Stimulated activated CD8-positive, alpha-beta memory T cell treated with anti-CD3 and anti-CD28 coated beads, Interleukin-7, amount 100 ng/mL, for 48 hours (primary cell): ENCODE results near the gene HSPA4.
"Not testable (repeated sequence)": the region's sequence is repeated elsewhere in the genome, so short reads cannot be mapped to it uniquely, and the experiment has no call there.

ENCODE experiments used
- DNase-seq, 2 donors: peaks; one replicate each; pipeline ENCODE4 v3.0.0-alpha.2; 2020; ENCODE audit warnings: low read depth in 1 of 2; ENCODE audit errors: extremely low read depth in 1 of 2

HSPA4 gene

GRCh38 chr5:133121611-133122150, 69.9 kb downstream of the HSPA4 start:
- no peak for DNase-seq

GRCh38 chr5:133122711-133123110, 70.9 kb downstream of the HSPA4 start:
- DNase-seq: no peak

DNA sequence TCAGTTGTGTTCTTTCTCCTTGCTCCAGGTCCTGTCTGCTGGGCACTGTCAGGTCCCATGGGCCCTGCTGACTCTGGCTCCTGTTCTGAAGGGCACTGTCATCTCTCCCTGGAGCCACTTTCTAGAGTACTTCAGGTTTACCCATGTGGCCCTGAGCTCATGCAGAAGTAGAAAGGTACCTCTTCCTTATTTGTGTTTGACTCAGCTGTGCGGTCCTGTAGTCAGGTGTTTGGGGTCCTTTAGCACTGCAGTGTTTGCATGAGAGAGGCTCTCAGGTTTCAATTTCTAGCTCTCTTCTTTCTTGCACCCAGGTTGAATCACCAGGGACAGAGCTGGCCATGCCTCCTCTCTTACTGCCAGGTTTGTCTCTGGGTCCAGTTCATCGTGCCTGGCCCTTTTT, 71.5 kb downstream of the HSPA4 start:
- DNase-seq: no peak

- DNase-seq: no peak
These were observed 73.1 kb downstream of the HSPA4 start for GRCh38 chr5:133124891-133125290.

- DNase-seq: no peak
These were observed 76.3 kb downstream of the HSPA4 start for GRCh38 chr5:133128066-133128465.

DNA sequence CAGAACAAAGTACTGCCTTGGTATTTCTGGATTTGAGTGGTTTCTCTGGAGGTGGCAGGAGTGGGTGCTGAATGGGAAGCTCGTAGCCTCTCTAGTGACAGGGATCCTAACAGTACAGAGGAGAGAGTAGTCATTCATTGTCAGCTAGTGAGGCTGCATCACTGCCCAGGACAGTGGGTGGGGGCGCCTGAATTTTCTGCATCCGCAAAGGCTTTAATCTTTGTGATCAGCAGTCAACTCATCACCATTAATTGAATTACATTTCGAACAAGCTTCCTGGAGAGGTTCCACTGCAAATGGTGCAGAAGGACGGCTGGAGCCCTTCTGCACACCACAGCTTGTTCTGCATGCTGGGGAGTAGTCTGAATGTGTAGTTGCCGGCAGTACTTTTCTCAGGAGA, 77.5 kb downstream of the HSPA4 start:
- DNase-seq: no peak

DNA sequence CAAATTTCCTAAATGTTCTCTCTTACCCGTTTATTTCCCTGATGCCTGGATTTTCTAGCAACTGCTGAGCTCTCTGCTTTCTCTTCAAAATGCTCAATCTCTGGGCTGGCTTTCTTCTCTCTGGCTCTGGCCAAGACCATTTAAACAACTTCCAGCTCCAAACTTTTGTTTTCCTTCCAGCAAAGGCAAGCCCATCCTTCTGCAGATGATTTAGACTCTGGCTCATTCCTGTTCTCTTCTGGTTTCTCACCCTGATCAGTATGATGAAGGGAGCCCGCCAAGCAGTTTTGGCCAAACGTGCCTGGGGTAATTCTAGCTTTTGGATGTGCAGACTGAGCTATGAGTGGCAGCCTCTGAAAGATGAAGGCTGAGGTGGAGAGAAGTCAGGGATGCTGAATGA, 78.1 kb downstream of the HSPA4 start:
- DNase-seq: no peak

- DNase-seq: no peak
These were observed 78.7 kb downstream of the HSPA4 start for GRCh38 chr5:133130387-133131118.

DNA sequence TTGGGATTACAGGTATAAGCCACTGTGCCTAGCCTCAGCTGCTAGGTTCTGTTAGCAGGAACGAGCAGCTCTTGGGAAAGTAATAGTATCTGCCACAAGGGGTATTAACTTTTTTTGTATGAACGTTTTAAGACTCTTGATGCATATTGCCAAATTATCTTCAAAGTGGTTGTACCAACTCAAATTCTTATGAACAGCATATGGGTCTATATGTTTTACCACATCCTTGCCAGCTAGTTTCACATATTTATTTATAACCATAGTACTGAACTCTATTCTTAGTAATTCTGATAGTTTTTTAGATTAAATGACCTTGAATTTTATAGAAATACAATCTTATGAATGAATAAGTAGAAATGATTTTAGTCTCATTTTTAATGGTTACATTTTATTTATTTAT, 80.9 kb downstream of the HSPA4 start:
- no peak for DNase-seq

GRCh38 chr5:133133241-133133640, 81.4 kb downstream of the HSPA4 start:
- DNase-seq: not testable (repeated sequence)

DNA sequence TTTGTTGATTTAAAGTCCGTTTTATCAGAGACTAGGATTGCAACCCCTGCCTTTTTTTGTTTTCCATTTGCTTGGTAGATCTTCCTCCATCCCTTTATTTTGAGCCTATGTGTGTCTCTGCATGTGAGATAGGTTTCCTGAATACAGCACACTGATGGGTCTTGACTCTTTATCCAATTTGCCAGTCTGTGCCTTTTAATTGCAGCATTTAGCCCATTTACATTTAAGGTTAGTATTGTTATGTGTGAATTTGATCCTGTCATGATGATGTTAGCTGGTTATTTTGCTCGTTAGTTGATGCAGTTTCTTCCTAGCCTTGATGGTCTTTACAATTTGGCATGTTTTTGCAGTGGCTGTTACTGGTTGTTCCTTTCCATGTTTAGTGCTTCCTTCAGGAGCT, 85.1 kb downstream of the HSPA4 start:
- DNase-seq: not testable (repeated sequence)

- DNase-seq: no peak
These were observed 88.5 kb downstream of the HSPA4 start for GRCh38 chr5:133140311-133140710.

GRCh38 chr5:133141746-133142145, 89.9 kb downstream of the HSPA4 start:
- no peak for DNase-seq

GRCh38 chr5:133142782-133143181, 91.0 kb downstream of the HSPA4 start:
- no peak for DNase-seq

DNA sequence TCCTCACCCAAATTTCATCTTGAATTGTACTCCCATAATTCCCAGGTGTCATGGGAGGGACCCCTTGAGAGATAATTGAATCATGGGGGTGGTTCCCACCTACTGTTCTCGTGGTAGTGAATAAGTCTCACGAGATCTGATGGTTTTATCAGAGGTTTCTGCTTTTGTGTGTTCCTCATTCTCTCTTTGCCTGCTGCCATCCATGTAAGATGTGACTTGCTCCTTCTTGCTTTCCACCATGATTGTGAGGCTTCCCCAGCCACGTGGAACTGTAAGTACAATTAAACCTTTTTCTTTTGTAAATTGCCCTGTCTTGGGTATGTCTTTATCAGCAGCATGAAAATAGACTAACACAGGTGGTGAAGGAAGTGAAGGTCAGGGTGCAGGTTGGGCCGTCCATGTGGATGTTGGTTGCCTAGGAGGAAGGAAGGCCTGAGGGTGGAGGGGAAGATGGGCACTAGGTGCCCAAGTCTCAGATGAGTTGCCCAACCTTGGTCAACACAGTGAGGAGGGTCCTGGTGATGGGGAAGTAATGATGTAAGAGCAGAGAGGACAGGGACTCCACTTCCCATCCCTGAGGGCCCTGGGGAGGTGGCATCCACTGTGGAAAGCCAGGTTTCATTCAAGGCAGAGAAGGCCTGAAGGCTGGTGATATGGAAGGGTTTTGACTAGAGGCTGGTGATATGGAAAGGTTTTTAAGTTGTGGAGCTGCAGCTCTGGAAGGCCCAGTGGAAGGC, 92.6 kb downstream of the HSPA4 start:
- DNase-seq: no peak

DNA sequence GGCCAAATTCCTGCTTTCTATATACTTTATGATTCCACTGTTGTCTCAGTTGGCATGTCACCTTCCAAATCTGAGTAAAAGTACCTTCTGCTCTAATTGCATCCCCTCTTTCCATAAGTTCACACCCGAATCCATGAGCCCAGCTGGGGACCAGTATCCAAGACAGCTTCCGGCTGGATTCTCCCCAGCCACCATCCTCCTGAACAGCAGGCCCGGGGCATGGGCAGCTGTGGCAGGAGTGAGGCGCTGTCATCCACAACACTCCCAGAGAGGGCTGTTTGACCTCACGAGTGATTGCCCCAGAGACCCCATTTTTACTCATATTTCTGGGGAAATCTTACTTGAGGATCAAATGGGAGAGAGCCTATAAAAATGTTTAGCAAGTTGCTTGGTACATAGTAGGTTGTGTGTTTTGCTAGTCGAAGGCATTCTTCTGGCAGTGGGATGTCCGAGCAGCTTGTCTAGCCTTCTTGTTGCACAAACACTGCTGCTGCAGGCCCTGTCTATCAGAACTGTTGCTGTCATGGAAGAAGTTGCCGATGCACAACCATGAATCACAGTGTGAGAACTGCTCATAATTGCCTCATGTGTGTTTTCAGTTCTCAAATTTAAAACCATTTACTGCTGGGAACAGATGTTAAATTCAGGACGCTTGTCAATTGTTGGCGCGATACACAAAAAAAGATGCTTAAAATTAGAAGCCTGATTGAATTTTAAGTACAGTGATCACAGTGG, 93.8 kb downstream of the HSPA4 start:
- no peak for DNase-seq

DNA sequence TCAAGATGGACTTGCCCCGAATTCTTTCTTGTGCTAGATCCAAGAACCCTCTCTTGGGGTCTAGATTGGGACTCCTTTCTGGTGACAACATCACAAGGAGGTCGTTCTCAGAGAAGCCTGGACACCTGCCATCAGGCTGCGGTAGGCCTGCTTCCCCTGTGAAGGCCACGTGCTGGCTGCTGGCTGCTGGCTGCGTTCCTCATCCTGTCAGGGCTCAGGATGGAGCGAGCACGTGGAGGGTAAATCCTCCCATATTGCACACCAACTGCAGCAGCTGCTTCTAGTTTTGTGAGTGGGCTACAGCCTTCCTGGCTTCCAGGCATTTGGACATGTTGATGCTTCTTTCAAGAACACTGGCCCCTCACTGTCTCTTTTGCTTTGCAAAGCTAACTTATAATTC, 95.6 kb downstream of the HSPA4 start:
- no peak for DNase-seq

GRCh38 chr5:133147815-133148567, 96.2 kb downstream of the HSPA4 start:
- DNase-seq: no peak

DNA sequence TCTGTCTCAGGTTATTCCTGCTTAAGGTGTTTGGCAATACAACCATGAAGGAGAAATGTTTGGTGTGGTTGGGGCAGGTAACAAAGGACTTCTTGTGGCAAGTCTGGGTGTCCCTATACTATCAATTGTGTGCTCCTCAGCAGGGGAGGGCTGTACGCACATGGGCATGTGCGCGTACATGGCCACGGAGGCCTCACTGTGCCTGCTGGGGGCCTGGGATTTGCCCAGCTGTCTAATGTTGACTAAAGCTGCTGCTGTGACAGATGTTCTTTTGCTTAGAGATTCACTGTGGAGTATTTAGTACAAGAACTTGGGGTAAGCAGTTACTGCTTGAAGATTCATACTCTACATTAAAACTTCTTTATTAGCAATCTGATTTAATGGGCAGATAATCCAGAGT, 97.5 kb downstream of the HSPA4 start:
- DNase-seq: no peak

DNA sequence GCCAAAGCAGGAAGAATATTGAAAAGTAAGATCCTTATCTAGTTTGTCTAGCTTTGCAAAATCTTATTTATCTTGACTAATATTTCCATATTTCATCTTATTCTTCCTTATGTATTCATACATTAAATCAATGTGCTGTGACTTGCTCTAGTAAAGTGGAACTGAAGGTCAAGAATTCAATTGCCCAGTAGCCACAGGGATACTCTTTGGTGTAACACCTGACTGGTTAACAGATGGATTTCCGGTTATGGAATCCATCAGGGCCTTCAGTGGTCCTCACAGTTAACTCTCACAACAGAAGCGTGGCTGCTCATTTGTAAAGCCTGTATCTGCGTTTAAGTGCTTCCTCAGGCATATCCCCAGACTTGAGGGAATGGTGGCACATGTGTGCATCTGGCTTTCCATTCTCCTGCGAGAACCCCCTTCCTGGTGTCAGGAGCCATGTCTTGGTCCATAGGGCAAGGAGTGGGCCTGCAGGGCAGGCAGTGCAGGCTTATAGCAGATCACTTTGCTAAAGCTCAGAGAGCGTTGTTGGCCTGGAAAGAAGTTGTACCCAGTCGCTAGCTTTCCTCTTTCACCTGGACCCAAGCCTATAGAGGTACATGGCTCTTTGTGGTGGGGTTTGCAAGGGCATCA, 99.2 kb downstream of the HSPA4 start:
- no peak for DNase-seq
